Endothelial cell of umbilical vein (primary cell): ENCODE results near the gene U2AF2.

Source experiments
- GATA2 ChIP-seq: IDR thresholded peaks from 2 replicates; pipeline ENCODE4 v1.7.0; 2011; ENCODE audit warnings: low read depth, mild to moderate bottlenecking, moderate library complexity, mixed read lengths, low read length; ENCODE audit not compliant: insufficient read length, insufficient read depth
- JUN ChIP-seq: IDR thresholded peaks from 2 replicates; pipeline ENCODE4 v1.6.1; 2011; ENCODE audit warnings: borderline replicate concordance, low read depth; ENCODE audit not compliant: insufficient read length, insufficient read depth
- MAX ChIP-seq: IDR thresholded peaks from 2 replicates; pipeline ENCODE4 v1.6.1; 2011; ENCODE audit not compliant: insufficient read depth, insufficient read length
- MYC ChIP-seq: IDR thresholded peaks from one replicate; pipeline ENCODE4 v1.6.1; 2011; ENCODE audit warnings: mild to moderate bottlenecking, low read depth, low read length
- POLR2A ChIP-seq: IDR thresholded peaks from 2 replicates; pipeline ENCODE4 v1.6.1; 2012; ENCODE audit warnings: low read depth, mild to moderate bottlenecking, control low read depth, low read length
- POLR2AphosphoS5 ChIP-seq: IDR thresholded peaks from 2 replicates; pipeline ENCODE4 v1.6.1; 2012; ENCODE audit warnings: low read depth, mild to moderate bottlenecking, control low read depth, low read length, moderate library complexity; ENCODE audit not compliant: insufficient read depth
- TF ChIP-seq, protein P1 (sequence below), 2 donors: IDR thresholded peaks; 1 replicate in 1 of 2; 2 replicates in 1 of 2; pipeline ENCODE4 v1.5.1; 2011; ENCODE audit warnings: low read length in 2 of 2, mild to moderate bottlenecking in 2 of 2, moderate library complexity in 2 of 2, control low read depth in 1 of 2, inconsistent platforms in 1 of 2, low read depth in 1 of 2; ENCODE audit not compliant: insufficient read depth in 1 of 2; ENCODE audit errors: extremely low read depth in 1 of 2

- TF ChIP-seq, protein P1, sequence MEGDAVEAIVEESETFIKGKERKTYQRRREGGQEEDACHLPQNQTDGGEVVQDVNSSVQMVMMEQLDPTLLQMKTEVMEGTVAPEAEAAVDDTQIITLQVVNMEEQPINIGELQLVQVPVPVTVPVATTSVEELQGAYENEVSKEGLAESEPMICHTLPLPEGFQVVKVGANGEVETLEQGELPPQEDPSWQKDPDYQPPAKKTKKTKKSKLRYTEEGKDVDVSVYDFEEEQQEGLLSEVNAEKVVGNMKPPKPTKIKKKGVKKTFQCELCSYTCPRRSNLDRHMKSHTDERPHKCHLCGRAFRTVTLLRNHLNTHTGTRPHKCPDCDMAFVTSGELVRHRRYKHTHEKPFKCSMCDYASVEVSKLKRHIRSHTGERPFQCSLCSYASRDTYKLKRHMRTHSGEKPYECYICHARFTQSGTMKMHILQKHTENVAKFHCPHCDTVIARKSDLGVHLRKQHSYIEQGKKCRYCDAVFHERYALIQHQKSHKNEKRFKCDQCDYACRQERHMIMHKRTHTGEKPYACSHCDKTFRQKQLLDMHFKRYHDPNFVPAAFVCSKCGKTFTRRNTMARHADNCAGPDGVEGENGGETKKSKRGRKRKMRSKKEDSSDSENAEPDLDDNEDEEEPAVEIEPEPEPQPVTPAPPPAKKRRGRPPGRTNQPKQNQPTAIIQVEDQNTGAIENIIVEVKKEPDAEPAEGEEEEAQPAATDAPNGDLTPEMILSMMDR (IDR thresholded peaks at IDR 0.05; ENCODE audit: extremely low read depth in 1 of 2, insufficient read depth in 1 of 2, low read depth in 1 of 2, low read length in 2 of 2), result no peak
- TF ChIP-seq MAX (no peak), POLR2A (no peak), GATA2 (no peak), JUN (no peak), MYC (no peak), POLR2AphosphoS5 (no peak)
Measured at GRCh38 chr19:55625004-55625326, 29.9 kb upstream of the U2AF2 start.
